Liver (tissue), 9 donors: ENCODE results near the gene TACR1. TPM values are rescaled to one million over a fixed set of nuclear protein-coding genes. Genes with fewer than 3 reads are reported as not detected.

Source experiments
- DNase-seq: peaks from one replicate; pipeline ENCODE4 v3.0.0-alpha.2; 2017; ENCODE audit warnings: low spot score
- H3K27ac ChIP-seq, 2 donors: one replicate each; pipeline ENCODE4 v1.7.0; 2013; ENCODE audit warnings: inconsistent platforms in 2 of 2, low read length in 2 of 2, control low read depth in 1 of 2, low read depth in 1 of 2, mild to moderate bottlenecking in 1 of 2
- H3K27me3 ChIP-seq, 4 donors: one replicate each; pipeline versions ENCODE4 v1.6.1 to v1.7.0; 2013; ENCODE audit warnings: low read length in 3 of 4, inconsistent platforms in 1 of 4, mild to moderate bottlenecking in 1 of 4, moderate library complexity in 1 of 4; ENCODE audit not compliant: control insufficient read depth in 4 of 4, insufficient read depth in 4 of 4
- H3K36me3 ChIP-seq, 4 donors: one replicate each; pipeline versions ENCODE4 v1.6.1 to v1.7.0; 2013; ENCODE audit warnings: low read length in 3 of 4, mild to moderate bottlenecking in 3 of 4, low read depth in 1 of 4, moderate library complexity in 1 of 4; ENCODE audit not compliant: control insufficient read depth in 4 of 4, insufficient read depth in 3 of 4
- H3K4me1 ChIP-seq, 4 donors: one replicate each; pipeline versions ENCODE4 v1.6.1 to v1.7.0; 2013; ENCODE audit warnings: low read length in 3 of 4, mild to moderate bottlenecking in 3 of 4, moderate library complexity in 1 of 4; ENCODE audit not compliant: control insufficient read depth in 4 of 4, insufficient read depth in 4 of 4
- H3K4me3 ChIP-seq, 3 donors: one replicate each; pipeline versions ENCODE4 v1.6.1 to v1.7.0; 2013; ENCODE audit warnings: low read length in 3 of 3, control low read depth in 1 of 3, low read depth in 1 of 3, mild to moderate bottlenecking in 1 of 3
- H3K9ac ChIP-seq, 2 donors: one replicate each; pipeline ENCODE4 v1.7.0; 2013; ENCODE audit warnings: low read length in 2 of 2, mild to moderate bottlenecking in 2 of 2, moderate library complexity in 2 of 2, control low read depth in 1 of 2, low read depth in 1 of 2
- H3K9me3 ChIP-seq, 4 donors: one replicate each; pipeline versions ENCODE4 v1.6.1 to v1.7.0; 2013; ENCODE audit warnings: low read length in 3 of 4; ENCODE audit not compliant: control insufficient read depth in 4 of 4
- EGR1 ChIP-seq, 2 donors: IDR thresholded peaks; 2 replicates each; pipeline ENCODE4 v1.6.1; 2016 to 2018; ENCODE audit warnings: antibody characterized with exemption in 2 of 2, low read depth in 2 of 2
- FOXA1 ChIP-seq: IDR thresholded peaks from 2 replicates; pipeline ENCODE4 v1.6.1; 2016; ENCODE audit warnings: antibody characterized with exemption
- FOXA2 ChIP-seq: IDR thresholded peaks from 2 replicates; pipeline ENCODE4 v1.6.1; 2016; ENCODE audit warnings: antibody characterized with exemption
- GABPA ChIP-seq, 2 donors: IDR thresholded peaks in 1 of 2; conservative IDR thresholded peaks in 1 of 2; 2 replicates each; pipeline ENCODE4 v1.6.1; 2016; ENCODE audit warnings: antibody characterized with exemption in 2 of 2, mild to moderate bottlenecking in 1 of 2, moderate library complexity in 1 of 2
- HNF4A ChIP-seq, 2 donors: conservative IDR thresholded peaks; 2 replicates each; pipeline ENCODE4 v1.6.1; 2016; ENCODE audit warnings: antibody characterized with exemption in 2 of 2, mild to moderate bottlenecking in 2 of 2
- HNF4G ChIP-seq: IDR thresholded peaks from 2 replicates; pipeline ENCODE4 v1.6.1; 2016; ENCODE audit warnings: antibody characterized with exemption
- JUND ChIP-seq, 2 donors: IDR thresholded peaks; 2 replicates each; pipeline ENCODE4 v1.6.1; 2016; ENCODE audit warnings: antibody characterized with exemption in 2 of 2
- NR2F2 ChIP-seq: IDR thresholded peaks from 2 replicates; pipeline ENCODE4 v1.6.1; 2016; ENCODE audit warnings: antibody characterized with exemption
- RAD21 ChIP-seq, 2 donors: IDR thresholded peaks; 2 replicates each; pipeline ENCODE4 v1.6.1; 2016; ENCODE audit warnings: antibody characterized with exemption in 2 of 2, mild to moderate bottlenecking in 2 of 2
- RXRA ChIP-seq, 2 donors: IDR thresholded peaks; 2 replicates each; pipeline ENCODE4 v1.6.1; 2017 to 2018; ENCODE audit warnings: antibody characterized with exemption in 2 of 2, mild to moderate bottlenecking in 1 of 2
- SP1 ChIP-seq: IDR thresholded peaks from 2 replicates; pipeline ENCODE4 v1.6.1; 2018; ENCODE audit warnings: antibody characterized with exemption, mild to moderate bottlenecking
- TAF1 ChIP-seq: conservative IDR thresholded peaks from 2 replicates; pipeline ENCODE4 v1.6.1; 2016; ENCODE audit warnings: antibody characterized with exemption, mild to moderate bottlenecking
- YY1 ChIP-seq: IDR thresholded peaks from 2 replicates; pipeline ENCODE4 v1.6.1; 2016; ENCODE audit warnings: antibody characterized with exemption, mild to moderate bottlenecking
- WGBS: extraction: QIAGEN DNeasy Blood & Tissue Kit; methylation state at CpG from one replicate; pipeline ENCODE4 v1.1.7; 2013; 5-methylcytosine and 5-hydroxymethylcytosine counted together
- polyA plus RNA-seq, 2 donors: library from polyadenylated mRNA; stranded (reverse) in 1 of 2; unstranded in 1 of 2; fragments of 200-250 nt in 1 of 2; fragments of >200 nt in 1 of 2; fragmentation: Nextera tagmentation in 1 of 2; extraction: Ambion mirVana in 1 of 2; gene quantifications; one replicate each; pipeline versions ENCODE4 v1.2.1 to v1.2.3, GENCODE V29; 2013 to 2015
- total RNA-seq, 2 donors: library from RNA; depleted of rRNA; stranded (reverse); fragments of >200 nt; gene quantifications; one replicate each; pipeline ENCODE4 v1.2.3, GENCODE V29; 2014
- TF ChIP-seq, protein P1 (sequence below): fragments of 150-350 bp; IDR thresholded peaks from 2 replicates; pipeline ENCODE4 v1.5.1; 2017; ENCODE audit warnings: improper control_type of control experiment, low read depth, low read length; ENCODE audit not compliant: missing input control
- TF ChIP-seq, protein P2 (sequence below): IDR thresholded peaks from 2 replicates; pipeline ENCODE4 v1.6.1; 2016; ENCODE audit warnings: antibody characterized with exemption
- TF ChIP-seq, protein P3 (sequence below): IDR thresholded peaks from 2 replicates; pipeline ENCODE4 v1.6.1; 2016; ENCODE audit warnings: antibody characterized with exemption, mild to moderate bottlenecking
- TF ChIP-seq, protein P4 (sequence below): IDR thresholded peaks from 2 replicates; pipeline ENCODE4 v1.6.1; 2016; ENCODE audit warnings: antibody characterized with exemption
- TF ChIP-seq, protein P5 (sequence below): IDR thresholded peaks from 2 replicates; pipeline ENCODE4 v1.6.1; 2016; ENCODE audit warnings: antibody characterized with exemption
- donor health status: healthy.
- donor health status: healthy.
- donor health status: healthy.
- donor health status: healthy.
- donor health status: healthy.

Gene TACR1
- total and polyA plus RNA-seq, 4 donors = 0.02 to 0.84 (median 0.14) TPM; not detected in 1

DNA sequence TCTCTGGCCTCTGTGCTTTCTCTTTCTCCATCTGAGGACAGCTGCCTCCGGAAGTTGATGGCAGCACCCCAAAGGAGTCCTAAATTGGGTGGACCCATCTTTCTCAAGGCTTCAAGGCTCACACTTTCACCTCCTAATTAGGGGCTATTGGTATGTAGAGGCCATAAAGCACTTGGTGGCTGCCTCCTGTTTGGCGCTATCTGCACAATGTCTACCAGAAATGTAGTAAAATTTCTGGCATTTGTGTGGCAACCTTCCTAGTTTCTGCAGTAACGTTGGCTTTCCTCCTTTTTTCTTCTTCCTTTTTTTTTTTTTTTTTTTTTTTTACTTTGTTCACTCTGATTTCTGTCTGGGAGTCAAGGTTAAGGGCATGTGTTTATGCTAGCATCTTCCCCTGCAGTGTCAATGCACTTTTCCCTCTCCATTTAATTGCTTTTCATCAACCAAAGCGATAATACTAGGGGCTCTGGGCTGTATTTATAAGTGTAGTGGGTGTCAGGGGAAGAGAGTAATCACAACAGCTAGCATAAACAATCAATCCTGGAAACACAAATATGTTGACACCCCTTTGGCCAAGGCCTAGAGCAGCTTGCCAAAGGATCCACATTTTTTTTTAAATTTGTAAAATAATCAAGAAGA is 86.0 kb downstream of the TACR1 start:
- H3K4me1 ChIP-seq = no peaks in the 10 kb centered on the region
- H3K27me3 ChIP-seq = no peaks in the 10 kb centered on the region
- H3K4me3 ChIP-seq = no peak overlapping the region
- H3K9ac ChIP-seq = no peak overlapping the region
- H3K27ac ChIP-seq = no peak overlapping the region
- peak; percentile 20 to 31 for TF ChIP-seq RXRA (IDR thresholded peaks at IDR 0.05)
- TF ChIP-seq NR2F2 = peak; percentile 59
- no peak for TF ChIP-seq HNF4A (conservative IDR thresholded peaks at IDR 0.05)
- no peak for DNase-seq
- WGBS = 84% methylated on average over 4 of the region's 4 CpGs
- no peaks in the 10 kb centered on the region for H3K9me3 ChIP-seq
- H3K36me3 ChIP-seq = no peaks in the 10 kb centered on the region

DNA sequence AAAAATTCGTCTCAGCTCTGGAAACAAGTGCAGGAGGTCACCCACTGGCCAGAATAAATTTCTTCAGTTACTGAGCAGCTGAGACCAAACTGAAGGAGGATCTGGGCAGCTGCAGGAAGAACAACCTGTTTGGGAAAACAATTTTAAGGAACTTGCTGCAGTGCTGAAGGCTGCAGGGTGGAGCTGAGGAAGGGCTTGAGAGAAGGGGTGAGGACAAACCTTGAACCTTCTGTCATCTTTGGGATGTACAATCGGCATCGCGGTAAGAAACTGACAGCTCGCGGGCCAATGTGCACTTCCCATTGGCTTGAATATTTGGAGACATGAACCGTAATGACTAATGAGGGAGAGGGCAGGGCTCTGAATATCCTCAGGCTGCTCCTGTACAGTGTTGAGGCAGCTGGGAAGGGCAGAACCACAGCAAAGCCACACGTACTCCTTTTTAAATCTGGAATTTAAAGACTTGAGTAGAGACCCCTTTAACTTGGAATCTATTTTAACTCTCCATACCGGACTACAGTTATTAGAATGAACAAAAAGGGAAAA is 90.3 kb downstream of the TACR1 start:
- Histone ChIP-seq H3K27me3 (no peaks in the 10 kb centered on the region), H3K9me3 (no peaks in the 10 kb centered on the region), H3K9ac (no peak overlapping the region), H3K4me3 (no peak overlapping the region), H3K36me3 (no peaks in the 10 kb centered on the region), H3K4me1 (no peaks in the 10 kb centered on the region), H3K27ac (no peak overlapping the region)
- no peak for DNase-seq
- TF ChIP-seq HNF4A (conservative IDR thresholded peaks at IDR 0.05) (no peak), HNF4G (no peak), RAD21 (IDR thresholded peaks at IDR 0.05) (no peak), TAF1 (no peak), JUND (IDR thresholded peaks at IDR 0.05) (no peak), YY1 (no peak), FOXA2 (no peak), FOXA1 (no peak), SP1 (no peak), RXRA (IDR thresholded peaks at IDR 0.05) (no peak), NR2F2 (no peak), GABPA (IDR thresholded peaks at IDR 0.05 in 1 of 2, conservative IDR thresholded peaks at IDR 0.05 in 1 of 2) (no peak), EGR1 (IDR thresholded peaks at IDR 0.05; ENCODE audit: low read depth in 2 of 2) (no peak)
- TF ChIP-seq, protein P1, sequence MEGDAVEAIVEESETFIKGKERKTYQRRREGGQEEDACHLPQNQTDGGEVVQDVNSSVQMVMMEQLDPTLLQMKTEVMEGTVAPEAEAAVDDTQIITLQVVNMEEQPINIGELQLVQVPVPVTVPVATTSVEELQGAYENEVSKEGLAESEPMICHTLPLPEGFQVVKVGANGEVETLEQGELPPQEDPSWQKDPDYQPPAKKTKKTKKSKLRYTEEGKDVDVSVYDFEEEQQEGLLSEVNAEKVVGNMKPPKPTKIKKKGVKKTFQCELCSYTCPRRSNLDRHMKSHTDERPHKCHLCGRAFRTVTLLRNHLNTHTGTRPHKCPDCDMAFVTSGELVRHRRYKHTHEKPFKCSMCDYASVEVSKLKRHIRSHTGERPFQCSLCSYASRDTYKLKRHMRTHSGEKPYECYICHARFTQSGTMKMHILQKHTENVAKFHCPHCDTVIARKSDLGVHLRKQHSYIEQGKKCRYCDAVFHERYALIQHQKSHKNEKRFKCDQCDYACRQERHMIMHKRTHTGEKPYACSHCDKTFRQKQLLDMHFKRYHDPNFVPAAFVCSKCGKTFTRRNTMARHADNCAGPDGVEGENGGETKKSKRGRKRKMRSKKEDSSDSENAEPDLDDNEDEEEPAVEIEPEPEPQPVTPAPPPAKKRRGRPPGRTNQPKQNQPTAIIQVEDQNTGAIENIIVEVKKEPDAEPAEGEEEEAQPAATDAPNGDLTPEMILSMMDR = no peak
- TF ChIP-seq, protein P2, sequence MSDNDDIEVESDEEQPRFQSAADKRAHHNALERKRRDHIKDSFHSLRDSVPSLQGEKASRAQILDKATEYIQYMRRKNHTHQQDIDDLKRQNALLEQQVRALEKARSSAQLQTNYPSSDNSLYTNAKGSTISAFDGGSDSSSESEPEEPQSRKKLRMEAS = no peak
- TF ChIP-seq, protein P3, sequence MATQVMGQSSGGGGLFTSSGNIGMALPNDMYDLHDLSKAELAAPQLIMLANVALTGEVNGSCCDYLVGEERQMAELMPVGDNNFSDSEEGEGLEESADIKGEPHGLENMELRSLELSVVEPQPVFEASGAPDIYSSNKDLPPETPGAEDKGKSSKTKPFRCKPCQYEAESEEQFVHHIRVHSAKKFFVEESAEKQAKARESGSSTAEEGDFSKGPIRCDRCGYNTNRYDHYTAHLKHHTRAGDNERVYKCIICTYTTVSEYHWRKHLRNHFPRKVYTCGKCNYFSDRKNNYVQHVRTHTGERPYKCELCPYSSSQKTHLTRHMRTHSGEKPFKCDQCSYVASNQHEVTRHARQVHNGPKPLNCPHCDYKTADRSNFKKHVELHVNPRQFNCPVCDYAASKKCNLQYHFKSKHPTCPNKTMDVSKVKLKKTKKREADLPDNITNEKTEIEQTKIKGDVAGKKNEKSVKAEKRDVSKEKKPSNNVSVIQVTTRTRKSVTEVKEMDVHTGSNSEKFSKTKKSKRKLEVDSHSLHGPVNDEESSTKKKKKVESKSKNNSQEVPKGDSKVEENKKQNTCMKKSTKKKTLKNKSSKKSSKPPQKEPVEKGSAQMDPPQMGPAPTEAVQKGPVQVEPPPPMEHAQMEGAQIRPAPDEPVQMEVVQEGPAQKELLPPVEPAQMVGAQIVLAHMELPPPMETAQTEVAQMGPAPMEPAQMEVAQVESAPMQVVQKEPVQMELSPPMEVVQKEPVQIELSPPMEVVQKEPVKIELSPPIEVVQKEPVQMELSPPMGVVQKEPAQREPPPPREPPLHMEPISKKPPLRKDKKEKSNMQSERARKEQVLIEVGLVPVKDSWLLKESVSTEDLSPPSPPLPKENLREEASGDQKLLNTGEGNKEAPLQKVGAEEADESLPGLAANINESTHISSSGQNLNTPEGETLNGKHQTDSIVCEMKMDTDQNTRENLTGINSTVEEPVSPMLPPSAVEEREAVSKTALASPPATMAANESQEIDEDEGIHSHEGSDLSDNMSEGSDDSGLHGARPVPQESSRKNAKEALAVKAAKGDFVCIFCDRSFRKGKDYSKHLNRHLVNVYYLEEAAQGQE = no peak
- TF ChIP-seq, protein P4, sequence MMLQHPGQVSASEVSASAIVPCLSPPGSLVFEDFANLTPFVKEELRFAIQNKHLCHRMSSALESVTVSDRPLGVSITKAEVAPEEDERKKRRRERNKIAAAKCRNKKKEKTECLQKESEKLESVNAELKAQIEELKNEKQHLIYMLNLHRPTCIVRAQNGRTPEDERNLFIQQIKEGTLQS = no peak
- TF ChIP-seq, protein P5, sequence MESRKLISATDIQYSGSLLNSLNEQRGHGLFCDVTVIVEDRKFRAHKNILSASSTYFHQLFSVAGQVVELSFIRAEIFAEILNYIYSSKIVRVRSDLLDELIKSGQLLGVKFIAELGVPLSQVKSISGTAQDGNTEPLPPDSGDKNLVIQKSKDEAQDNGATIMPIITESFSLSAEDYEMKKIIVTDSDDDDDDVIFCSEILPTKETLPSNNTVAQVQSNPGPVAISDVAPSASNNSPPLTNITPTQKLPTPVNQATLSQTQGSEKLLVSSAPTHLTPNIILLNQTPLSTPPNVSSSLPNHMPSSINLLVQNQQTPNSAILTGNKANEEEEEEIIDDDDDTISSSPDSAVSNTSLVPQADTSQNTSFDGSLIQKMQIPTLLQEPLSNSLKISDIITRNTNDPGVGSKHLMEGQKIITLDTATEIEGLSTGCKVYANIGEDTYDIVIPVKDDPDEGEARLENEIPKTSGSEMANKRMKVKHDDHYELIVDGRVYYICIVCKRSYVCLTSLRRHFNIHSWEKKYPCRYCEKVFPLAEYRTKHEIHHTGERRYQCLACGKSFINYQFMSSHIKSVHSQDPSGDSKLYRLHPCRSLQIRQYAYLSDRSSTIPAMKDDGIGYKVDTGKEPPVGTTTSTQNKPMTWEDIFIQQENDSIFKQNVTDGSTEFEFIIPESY = no peak
- WGBS = 67% methylated on average over 9 of the region's 9 CpGs
